Activated CD4-positive, alpha-beta T cell treated with anti-CD3 and anti-CD28 coated beads for 4 hours (primary cell): ENCODE data around the gene LMF1.

Experiments
- DNase-seq, 2 donors: peaks; one replicate each; pipeline ENCODE4 v3.0.0-alpha.2; 2020

The LMF1 gene

DNA sequence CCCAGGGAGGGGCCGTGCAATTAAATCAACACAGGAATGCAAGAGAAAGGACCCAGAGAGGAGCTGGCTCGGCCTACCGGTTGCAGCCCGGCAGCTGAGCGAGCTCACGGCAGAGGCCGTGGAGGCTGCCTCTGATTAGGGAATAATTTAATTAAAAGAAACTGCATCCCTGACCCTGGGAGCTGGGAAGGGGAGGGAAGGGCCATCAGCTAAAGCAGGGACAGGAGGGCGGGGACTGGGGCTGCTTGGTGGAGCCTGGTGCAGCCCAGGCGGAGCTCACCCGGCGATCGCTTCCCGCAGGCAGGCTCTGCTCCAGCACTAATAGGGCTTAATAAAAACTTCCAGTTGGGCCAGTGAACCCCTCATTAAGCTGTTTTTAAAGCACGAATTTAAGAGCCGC lies 43.4 kb downstream of the LMF1 start:
- no peak for DNase-seq

DNA sequence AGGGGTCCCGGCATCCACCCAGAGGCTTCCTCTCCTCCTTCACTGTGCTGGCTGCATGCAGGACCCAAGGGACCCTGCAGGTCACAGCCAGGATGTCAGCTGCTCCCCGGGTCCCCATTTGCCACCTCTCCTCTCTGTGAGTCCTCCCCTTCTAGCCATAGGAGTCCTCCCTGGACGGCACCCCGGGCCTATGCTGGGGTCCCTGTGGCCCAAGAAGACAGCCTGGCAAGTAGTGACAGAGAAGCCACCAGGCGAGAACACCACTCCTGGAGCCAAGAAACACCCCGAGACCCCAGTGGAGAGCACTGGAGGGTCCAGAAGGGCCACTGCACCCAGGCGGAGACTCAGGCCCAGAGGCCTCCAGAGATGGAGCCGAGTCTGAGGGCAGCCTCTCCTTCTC lies 44.1 kb downstream of the LMF1 start:
- DNase-seq = no peak

DNA sequence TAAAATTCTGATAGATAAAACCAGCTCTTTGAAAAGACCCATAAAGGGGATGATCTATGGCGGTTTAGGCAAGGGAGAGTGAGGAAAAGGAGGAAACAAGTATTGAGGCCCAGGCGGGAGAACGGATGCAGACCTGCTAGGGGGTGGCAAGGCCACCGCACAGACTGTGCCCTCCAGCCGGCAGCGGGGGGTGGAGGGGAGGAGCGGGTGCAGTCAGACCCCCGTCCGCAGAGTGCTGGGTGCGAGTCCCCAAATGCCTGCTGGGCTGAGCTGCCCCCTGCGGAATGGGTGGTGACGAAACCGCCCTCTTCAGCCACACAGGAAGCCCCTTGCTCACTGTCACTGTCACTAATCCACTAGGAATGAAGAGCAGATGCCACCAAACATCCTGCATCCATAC lies 46.0 kb downstream of the LMF1 start:
- DNase-seq = no peak

DNA sequence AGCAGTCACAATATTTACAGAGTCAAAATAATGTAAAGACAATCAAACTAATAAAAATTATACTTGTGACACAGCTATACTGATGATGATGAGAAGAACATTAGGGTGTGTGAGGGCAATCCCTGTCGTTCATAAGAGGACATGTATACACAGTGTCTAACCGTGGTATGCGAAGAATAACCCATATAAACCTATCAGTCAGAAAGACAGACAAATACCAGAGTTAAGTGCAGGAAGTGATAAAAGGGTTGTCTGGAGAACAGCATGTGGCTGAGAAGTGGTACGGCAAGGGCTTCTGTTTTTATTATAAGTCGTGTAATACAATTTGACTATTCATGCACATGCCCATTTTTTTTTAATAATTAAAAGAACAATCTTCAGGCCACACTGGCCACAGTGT lies 46.7 kb downstream of the LMF1 start:
- DNase-seq = no peak

DNA sequence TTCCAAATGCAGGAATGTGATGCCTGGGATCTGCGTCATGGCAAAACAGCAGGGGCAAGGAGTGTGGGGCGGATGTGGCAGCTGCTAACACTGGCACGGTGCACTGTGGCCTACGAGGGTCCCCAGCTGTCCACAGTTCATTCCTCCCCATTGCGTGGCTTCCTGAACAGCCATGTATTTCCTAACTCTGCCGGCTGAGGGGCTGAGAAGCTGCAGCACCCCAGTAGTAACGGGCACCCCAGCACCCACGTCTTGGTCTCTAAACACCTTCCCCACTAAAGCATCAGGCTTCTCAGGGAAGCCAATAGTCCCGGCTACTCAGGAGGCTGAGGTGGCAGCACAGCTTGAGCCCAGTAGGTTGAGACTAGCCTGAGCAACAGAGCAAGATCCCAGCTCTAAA lies 47.6 kb downstream of the LMF1 start:
- no peak for DNase-seq

DNA sequence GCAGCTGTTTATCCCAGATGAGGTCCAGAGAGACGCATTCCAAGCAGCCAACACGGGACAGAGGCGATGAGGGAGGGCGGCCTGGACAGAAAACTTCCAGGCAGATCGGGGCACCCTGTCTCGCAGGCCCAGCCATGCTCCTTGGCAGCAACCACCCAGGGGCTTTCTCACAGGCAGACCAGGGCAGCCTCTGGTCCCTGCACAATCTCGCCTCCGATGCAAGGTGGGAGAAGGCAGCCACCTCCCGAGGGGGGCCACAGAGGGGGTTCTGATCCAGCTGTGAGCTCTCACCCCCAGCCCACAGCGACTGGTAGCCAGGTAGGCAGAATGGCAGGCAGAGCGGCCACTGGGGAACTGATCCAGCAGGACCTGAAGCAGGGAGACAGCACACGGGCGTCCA lies 48.7 kb downstream of the LMF1 start:
- DNase-seq = no peak

DNA sequence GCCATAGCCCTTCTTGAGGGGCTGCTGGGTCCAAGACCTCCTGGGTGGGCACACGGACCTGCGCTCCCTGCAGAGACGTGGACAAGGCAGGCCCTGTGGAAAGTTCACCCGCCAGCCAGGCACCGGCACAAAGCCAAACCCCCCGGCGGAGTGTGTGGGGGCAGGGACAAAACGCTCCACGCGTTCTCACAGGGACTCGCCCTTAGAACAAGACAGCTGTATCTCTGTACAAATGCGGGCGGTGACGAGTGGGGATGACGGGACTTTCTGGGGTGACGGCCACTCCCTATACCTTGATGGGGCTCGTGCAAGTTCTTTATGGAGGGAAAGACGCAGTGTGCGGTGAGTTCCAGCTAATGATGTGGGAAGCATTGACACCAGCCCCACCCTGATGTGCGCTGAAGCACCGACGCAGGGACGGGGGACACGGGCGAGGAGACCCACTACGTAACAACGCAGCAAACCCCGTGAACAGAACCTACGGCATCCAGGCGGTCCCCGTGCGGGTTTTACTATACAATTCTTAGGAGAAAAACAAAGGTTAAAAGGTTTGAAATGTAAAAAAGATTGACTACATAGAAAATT lies 49.4 kb downstream of the LMF1 start:
- DNase-seq = no peak

DNA sequence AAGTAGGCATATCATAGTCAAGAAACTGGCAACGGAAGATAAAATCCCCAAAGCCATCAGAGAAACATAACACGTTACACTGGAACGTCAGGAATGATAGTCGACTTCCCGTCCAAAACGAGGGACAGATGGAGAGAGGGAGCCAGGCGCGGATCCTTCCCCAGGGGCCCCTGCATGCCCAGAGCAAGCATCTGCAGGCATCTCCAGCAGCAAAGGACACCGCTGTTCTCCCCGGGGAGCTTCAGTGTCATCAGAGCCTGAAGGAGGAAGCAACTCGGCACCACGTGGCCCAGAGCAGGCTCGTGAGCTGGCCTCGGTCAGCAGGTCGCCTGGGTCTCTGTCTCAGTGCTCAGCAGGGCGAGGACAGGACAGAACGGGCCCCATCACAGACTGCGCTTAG lies 50.1 kb downstream of the LMF1 start:
- DNase-seq = no peak

DNA sequence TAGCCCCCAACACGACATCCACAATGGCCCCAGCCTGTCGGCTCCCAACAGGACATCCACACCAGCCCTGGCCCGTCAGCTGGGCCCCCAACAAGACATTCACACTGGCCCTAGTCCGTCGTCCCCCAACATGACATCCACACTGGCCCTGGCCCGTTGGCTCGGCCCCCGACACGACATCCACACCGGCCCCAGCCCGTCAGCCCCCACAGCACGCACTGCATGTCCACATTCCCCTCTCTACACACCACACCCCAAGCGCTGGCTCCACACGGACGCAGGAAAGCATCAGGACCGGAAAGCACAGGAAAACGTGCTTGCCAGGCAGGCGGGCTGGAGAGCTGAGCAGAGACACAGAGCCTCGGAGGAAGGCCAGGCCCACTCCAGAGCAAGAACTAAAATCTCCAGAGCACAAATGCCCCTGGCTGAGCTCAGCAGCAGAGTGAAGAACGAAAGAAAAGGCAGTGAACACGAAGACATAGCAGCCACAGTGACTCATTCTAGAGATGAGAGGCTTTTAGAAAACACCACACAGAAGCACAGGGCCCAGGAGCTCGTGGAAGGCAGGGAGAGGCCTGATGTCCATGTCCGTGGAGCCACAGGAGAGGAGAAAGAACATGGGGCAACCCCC lies 50.6 kb downstream of the LMF1 start:
- DNase-seq = no peak

DNA sequence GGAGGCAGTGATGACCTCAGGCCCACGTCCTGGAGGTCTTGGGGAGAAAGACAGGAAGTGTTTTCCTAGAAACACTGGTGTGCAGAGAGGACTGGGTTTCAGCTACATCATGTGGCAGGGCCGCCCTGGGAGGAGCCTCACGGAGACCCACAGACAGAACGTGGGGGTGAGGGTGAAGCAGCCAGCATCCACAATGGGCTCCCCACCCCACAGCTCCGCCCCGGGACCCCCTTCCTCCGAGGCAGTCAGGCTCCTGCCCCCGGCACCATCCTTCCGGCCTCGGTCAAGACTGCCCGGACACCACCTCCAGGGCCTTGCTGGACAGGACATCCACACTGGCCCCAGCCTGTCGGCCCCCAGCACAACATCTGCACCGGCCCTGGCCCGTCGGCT lies 51.1 kb downstream of the LMF1 start:
- DNase-seq = no peak

DNA sequence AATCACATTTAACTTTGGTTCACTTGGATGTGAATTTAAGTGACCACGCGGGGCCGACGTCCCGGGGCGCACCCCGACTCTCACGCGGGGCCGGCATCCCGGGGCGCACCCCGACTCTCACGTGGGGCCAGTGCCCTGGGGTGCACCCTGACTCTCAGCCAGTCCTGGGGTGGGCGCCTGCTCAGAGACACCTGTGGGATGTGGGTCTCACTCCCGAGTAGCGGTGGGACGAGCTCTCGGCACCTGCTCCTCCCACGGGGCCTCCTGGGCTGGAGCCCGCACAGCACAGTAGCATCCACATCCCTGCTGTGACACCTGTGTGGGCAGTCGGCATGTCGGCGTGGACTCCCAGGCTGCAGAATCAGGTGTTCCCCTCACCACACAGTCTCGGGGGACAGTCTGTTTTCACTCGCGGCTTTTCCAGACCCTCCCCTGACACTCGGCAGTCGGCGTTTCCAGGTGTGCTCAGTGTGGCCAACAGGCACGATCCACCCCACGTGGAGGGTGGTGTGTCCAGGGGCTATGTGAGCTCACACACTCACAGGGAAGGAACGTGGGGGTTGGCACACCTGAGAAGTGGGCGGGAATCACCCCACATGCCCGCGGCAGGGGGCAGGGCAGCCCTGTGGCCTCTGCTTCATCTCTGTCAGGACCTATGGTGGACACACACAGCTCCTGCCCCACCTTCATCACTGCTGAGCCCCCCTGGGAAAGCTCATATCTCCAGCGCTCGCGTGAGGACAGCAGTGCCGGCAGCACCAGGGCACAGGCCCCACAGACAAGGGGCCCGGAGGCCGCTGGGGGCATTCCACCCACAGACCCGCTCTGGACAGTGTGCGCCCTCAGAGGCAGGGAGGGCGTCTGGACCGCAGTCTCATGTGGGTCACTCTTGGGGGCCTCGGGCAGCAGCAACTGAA lies 51.8 kb downstream of the LMF1 start:
- DNase-seq = no peak

DNA sequence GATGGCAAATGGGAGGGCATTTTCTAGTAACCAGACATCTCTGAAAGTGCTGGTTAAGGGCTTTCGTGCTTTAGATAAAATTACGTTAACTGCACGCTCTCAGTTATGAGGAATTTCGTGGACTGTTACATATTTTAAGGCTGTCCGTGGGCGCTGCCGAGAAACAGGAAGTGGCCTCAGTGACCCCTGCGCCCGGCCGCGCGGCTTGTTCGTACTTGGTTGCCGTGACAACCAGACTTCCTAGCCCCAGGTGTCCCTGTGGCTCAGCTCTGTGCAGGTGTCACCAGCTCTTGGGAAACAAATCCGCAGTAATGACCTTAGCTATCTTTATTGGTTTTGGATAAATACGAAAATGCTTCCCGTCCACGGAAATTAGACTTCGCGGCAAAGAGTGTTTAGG lies 52.7 kb downstream of the LMF1 start:
- no peak for DNase-seq

DNA sequence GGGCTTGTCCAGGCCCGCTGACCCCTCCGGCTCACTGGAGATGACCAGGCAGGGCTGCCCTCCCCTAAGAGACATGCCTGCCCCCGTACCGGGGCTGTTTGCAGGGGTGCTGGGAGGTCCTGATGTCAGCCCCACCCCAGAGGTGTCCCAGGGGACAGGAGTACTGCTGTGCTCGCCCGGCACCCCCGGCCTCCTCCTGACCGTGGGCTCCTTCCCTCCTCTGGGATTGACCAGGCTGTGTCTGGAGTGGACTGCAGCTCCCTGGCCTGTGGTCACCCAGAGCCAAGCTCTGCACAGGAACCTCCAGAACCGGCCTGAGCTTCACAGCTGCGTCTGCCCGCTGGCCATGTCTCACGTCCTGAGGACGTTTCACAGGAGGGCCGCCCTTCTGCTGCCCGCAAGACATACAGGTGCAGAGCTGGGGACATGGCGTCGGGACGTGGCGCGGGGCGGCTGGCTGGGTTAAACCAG lies 53.2 kb downstream of the LMF1 start:
- DNase-seq = no peak

DNA sequence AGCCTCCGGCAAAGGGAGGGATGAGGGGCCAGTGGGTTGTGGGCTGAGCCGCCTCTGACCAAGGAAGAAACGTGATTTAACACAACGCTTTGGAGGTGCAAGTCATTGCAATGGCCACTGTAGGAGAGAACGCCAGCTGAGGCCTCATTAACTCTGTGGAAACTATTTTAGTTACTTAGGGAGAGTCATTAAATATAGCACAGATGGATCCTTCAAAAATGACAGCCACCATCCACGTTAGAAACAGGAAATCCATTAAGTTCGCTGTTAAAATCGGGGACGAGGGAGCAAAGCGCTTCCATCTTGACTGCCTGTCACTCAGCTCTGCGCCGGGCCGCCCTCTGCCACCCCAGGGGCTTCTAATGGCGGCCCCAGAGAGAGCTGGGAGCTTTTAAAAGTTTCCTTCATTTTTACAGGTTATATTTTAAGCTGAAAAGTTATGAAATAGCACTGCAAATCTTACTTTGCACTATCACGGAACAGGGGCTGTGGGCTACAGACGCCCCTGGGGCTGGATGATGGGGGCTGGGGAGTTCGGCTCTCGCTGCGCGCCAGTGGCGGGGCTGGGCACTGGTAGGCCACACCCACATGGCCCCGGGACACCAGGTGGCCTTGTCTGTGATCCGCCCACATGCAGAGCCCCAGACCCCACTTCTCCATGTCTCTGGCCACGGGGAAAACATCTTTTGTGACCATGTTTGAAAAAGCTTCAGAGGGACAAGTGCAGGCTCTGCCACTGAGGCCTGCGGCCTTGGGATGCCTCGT lies 54.6 kb downstream of the LMF1 start:
- DNase-seq = no peak

DNA sequence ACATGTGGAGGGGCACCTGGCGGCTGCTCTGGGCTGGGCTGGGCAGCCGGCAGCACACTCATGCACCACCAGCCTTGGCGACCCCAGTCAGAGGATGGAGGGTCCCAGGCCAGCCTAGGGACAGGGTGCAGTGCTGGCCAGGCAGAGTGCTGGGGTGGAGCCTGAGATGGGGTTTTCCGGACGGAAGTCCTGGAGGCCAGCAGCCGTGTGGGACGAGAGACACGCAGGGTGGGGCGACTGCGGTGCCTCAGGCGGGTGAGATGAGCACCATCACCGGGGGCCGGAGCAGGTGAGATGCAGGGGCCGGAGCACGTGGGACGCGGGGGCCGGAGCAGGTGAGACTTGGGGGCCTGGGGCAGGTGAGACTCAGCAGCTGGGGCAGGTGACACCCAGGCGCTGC lies 55.2 kb downstream of the LMF1 start:
- no peak for DNase-seq

DNA sequence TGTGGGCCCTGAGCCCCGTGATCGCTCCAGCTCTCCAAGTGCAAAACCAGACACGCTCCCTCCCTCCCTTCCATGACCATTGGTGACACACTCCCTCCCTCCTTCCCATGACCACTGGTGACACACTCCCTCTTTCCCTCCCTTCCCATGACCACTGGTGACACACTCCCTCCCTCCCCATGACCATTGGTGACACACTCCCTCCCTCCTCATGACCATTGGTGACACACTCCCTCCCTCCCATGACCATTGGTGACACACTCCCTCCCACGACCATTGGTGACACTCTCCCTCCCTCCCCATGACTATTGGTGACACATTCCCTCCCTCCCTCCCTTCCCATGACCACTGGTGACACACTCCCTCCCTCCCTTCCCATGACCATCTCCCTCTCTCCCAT lies 56.3 kb downstream of the LMF1 start:
- no peak for DNase-seq

DNA sequence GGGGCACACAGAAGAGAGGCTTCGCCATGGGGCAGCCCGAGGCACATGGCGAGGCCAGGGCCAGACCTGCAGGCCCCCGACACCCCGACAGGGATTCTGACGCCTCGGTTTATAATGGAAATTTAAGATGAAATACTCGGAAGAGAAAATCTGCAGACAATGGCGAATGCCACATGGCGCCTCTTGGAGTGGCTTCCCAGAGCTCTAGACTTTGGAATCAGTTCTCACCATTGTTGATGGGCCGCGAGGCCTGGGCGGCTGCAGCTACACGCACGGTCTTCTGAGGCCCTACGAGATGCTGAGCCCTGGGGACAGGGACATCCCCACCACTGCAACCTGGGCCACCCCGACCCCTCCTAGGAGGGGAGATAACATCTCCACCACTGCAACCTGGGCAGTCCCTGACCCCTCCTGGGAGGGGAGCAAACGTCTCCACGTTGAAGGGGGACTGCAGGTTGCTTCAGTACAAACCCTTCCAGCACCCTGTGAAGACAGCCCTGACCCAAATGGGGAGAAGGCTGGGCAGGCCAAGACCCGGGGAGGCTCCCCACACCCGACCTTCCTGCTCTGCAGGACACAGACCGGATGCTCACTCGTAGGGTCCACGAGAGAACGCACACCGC lies 56.9 kb downstream of the LMF1 start:
- no peak for DNase-seq

DNA sequence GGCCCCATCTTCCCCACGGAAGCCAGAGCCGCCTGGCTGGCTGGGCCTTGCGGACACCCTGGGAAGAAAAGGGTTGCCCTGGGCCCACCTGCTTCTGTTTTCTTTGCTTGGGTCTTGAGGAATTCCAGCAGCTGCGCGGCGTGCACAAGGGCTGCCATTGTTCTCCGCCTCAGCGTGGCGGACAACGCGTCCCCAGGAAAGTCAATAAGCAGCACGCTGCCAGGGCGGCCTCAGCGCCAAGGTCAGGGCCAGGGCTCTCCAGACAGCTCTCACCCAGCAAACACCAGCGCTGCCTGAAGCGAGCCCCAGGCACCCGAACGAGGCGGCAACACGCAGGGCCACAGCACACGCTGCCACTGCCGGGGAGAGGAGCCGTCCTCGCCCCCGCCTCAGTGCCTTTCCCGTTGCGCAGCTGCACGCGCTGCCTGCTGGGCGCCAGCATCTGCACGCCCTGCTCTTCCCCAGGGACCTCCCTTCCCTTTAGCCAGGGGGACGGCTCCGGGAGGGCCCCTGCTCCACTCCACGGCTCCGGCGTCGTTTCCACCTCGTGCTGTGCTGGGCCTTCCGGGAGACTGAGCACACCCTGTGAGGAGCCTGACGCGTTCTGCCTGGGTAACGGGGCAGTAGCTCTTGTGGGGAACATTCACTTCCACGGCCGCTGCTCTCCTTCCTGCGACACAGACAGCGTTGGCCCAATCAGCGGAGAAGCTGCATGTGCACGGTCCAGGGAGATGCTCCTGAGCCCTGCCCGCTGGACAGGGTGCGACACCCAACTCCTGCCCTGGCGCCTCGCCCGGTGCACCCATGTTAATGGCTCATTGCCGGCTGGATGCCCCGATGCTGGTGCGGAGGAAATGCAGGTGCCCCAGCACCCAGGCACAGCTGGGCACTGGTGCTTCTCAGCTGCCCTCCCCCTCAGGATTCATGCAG lies 57.8 kb downstream of the LMF1 start:
- no peak for DNase-seq

DNA sequence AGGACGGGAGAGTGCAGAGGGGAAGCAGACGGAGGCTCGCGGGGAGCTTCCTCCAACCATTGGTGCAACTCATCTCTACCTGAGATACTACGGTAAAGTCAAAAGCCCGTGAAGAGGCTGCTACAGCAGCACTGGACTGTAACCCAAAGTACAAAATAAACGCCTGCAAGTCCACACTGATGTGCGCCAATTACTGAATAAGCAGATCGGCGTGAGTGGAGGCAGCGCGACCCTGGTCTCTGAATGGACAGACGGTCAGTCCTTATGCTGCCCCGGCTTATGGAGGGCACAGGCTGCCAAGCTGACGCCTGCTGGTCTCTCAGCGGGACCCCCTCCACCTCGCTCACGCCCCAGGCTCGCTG lies 58.5 kb downstream of the LMF1 start:
- no peak for DNase-seq

DNA sequence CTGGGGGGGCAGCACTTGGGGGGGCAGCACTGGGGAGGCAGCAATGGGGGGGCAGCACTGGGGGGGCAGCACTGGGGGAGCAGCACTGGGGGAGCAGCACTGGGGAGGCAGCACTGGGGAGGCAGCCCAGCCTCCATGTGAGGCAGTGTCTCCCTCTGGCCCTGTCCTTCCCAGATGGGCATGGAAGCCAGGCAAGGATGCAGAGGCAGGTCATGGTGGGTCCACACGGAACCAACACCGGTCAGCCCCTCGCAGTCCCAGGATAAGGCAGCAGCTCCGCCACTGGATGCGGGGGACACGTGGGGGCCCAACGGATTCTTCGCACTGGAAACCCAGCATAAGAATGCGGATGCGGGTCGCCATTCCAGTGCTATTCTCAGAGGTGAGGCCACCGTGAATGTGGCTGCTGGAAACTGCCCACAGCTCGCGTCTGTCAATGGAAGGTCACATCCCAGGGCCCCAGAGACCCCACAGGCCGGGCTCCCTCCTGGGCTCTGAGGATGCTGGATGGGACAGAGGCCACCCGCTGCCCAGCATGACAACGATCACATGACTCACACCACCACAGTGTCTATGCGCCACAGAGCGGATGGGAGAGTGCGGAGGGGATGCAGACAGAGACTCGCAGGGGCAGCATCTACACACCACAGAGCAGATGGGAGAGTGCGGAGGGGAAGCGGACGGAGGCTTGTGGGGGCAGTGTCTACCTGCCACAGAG lies 59.0 kb downstream of the LMF1 start:
- no peak for DNase-seq

DNA sequence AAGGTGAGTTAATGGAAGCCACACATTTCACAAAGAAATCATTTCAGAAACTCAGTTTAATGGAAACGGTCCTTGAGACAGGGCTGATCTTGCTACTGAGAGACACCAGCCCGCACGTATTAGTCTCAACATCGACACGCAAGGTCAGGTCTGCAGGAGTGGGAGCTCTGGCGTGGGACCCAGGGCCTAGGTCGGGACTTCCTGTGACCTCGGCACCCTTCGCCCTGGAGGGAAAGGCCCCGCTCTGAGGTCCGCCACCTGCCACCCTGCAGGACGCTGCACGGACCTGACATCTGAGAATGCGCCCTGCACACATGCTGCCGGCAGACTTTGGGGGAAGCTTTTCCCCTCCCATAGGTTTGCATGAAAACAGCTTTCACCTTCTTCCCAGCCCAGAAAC lies 59.7 kb downstream of the LMF1 start:
- DNase-seq = no peak
